Naive B cell (primary cell): Measurements from ENCODE around the gene GLB1L. TPM values are rescaled to one million over a fixed set of nuclear protein-coding genes. Genes with fewer than 3 reads are reported as not detected.

Experiments used
- ATAC-seq, 2 donors: fragments of 150-1000 bp; cut with Tn5 transposase; 2 replicates each; pipeline ENCODE4 v1.10.0; 2021; ENCODE audit warnings: low read depth in 2 of 2, mild to moderate bottlenecking in 2 of 2, moderate library complexity in 2 of 2
- DNase-seq: peaks from one replicate; pipeline ENCODE4 v3.0.0; 2022
- H3K27ac Mint-ChIP-seq, 6 donors: one replicate each; pipeline ENCODE4 v1.8.0; 2020 to 2022; ENCODE audit warnings: mild to moderate bottlenecking in 6 of 6, mixed read lengths in 6 of 6, moderate library complexity in 5 of 6, inconsistent platforms in 2 of 6
- H3K27me3 Mint-ChIP-seq, 3 donors: one replicate each; pipeline ENCODE4 v1.8.0; 2021 to 2022; ENCODE audit warnings: mixed read lengths in 3 of 3, mild to moderate bottlenecking in 1 of 3
- H3K36me3 Mint-ChIP-seq, 2 donors: one replicate each; pipeline ENCODE4 v1.8.0; 2020 to 2022; ENCODE audit warnings: mixed read lengths in 2 of 2, inconsistent platforms in 1 of 2, mild to moderate bottlenecking in 1 of 2
- H3K4me1 Mint-ChIP-seq, 3 donors: one replicate each; pipeline ENCODE4 v1.8.0; 2020 to 2022; ENCODE audit warnings: mixed read lengths in 3 of 3, inconsistent platforms in 1 of 3, mild to moderate bottlenecking in 1 of 3, moderate library complexity in 1 of 3
- H3K4me3 Mint-ChIP-seq, 8 donors: one replicate each; pipeline ENCODE4 v1.8.0; 2020 to 2022; ENCODE audit warnings: mild to moderate bottlenecking in 8 of 8, mixed read lengths in 8 of 8, moderate library complexity in 8 of 8, inconsistent platforms in 2 of 8
- H3K9me3 Mint-ChIP-seq, 7 donors: one replicate each; pipeline ENCODE4 v1.8.0; 2020 to 2022; ENCODE audit warnings: mixed read lengths in 7 of 7, mild to moderate bottlenecking in 5 of 7, inconsistent platforms in 2 of 7, moderate library complexity in 1 of 7
- polyA plus RNA-seq, 6 donors: library from polyadenylated mRNA; unstranded; fragments of 300-500 nt; fragmentation: Illumina TruSeq; gene quantifications; one replicate each; pipeline ENCODE4 v1.2.3, GENCODE V29; 2021; ENCODE audit warnings: low read depth in 6 of 6

Gene GLB1L
- polyA plus RNA-seq, 6 donors from 2014 or later: 0.24 to 1.5 (median 1.00) TPM; not detected in 1

- Mint-ChIP-seq H3K27ac (peak overlapping the region in 4 of 6 donors; percentile 16 to 78 (median 58)), H3K36me3 (peaks cover 5 to 18% of the 10 kb centered on the region in 2 donors), H3K4me1 (peaks cover 3 to 7% (median 6%) of the 10 kb centered on the region in 3 donors), H3K9me3 (no peaks in the 10 kb centered on the region), H3K27me3 (no peaks in the 10 kb centered on the region), H3K4me3 (no peak overlapping the region)
- ATAC-seq: peak; percentile 25 to 33
- DNase-seq: no peak
Measured at GRCh38 chr2:219286436-219287115, 41.3 kb upstream of the GLB1L start.

- Mint-ChIP-seq H3K4me3 (peak overlapping the region in 1 of 8 donors; percentile 12), H3K9me3 (no peaks in the 10 kb centered on the region), H3K27ac (peak overlapping the region in 4 of 6 donors; percentile 19 to 76 (median 68)), H3K27me3 (no peaks in the 10 kb centered on the region), H3K36me3 (peaks cover 5 to 18% of the 10 kb centered on the region in 2 donors), H3K4me1 (peaks cover 8 to 9% (median 9%) of the 10 kb centered on the region in 3 donors)
- DNase-seq (no peak), ATAC-seq (no peak)
Measured at GRCh38 chr2:219285894-219286425, 40.7 kb upstream of the GLB1L start.

GRCh38 chr2:219285373-219285735, 40.1 kb upstream of the GLB1L start:
- H3K27me3 Mint-ChIP-seq: no peaks in the 10 kb centered on the region
- ATAC-seq (no peak), DNase-seq (no peak)
- peaks cover 5 to 18% of the 10 kb centered on the region in 2 donors for H3K36me3 Mint-ChIP-seq
- peak overlapping the region in 3 of 6 donors; percentile 64 to 83 (median 72) for H3K27ac Mint-ChIP-seq
- H3K4me3 Mint-ChIP-seq: no peak overlapping the region
- peaks cover 15% of the 10 kb centered on the region in 3 donors for H3K4me1 Mint-ChIP-seq
- H3K9me3 Mint-ChIP-seq: no peaks in the 10 kb centered on the region

- peak overlapping the region in 1 of 6 donors; percentile 64 for H3K27ac Mint-ChIP-seq
- H3K36me3 Mint-ChIP-seq: peaks cover 5 to 18% of the 10 kb centered on the region in 2 donors
- no peak overlapping the region for H3K4me3 Mint-ChIP-seq
- H3K9me3 Mint-ChIP-seq: no peaks in the 10 kb centered on the region
- peaks cover 20 to 22% (median 21%) of the 10 kb centered on the region in 3 donors for H3K4me1 Mint-ChIP-seq
- ATAC-seq: no peak
- no peak for DNase-seq
- H3K27me3 Mint-ChIP-seq: no peaks in the 10 kb centered on the region
Measured at GRCh38 chr2:219284501-219285372, 39.5 kb upstream of the GLB1L start.

- ATAC-seq (no peak), DNase-seq (no peak)
- no peaks in the 10 kb centered on the region for H3K27me3 Mint-ChIP-seq
- peak overlapping the region in 2 of 8 donors; percentile 56 to 75 for H3K4me3 Mint-ChIP-seq
- peak overlapping the region; percentile 3 to 98 (median 76) for H3K27ac Mint-ChIP-seq
- peaks cover 5 to 18% of the 10 kb centered on the region in 2 donors for H3K36me3 Mint-ChIP-seq
- peaks cover 32 to 35% (median 33%) of the 10 kb centered on the region in 3 donors for H3K4me1 Mint-ChIP-seq
- no peaks in the 10 kb centered on the region for H3K9me3 Mint-ChIP-seq
Measured at GRCh38 chr2:219282943-219283581, 37.8 kb upstream of the GLB1L start.

GRCh38 chr2:219282375-219282774, 37.1 kb upstream of the GLB1L start:
- no peak for ATAC-seq
- Mint-ChIP-seq H3K27ac (peak overlapping the region in 4 of 6 donors; percentile 3 to 98 (median 66)), H3K9me3 (no peaks in the 10 kb centered on the region), H3K36me3 (peaks cover 5 to 18% of the 10 kb centered on the region in 2 donors), H3K4me3 (peak overlapping the region in 2 of 8 donors; percentile 8 to 94), H3K4me1 (peaks cover 39 to 42% (median 40%) of the 10 kb centered on the region in 3 donors), H3K27me3 (no peaks in the 10 kb centered on the region)
- DNase-seq: no peak

- ATAC-seq (no peak), DNase-seq (no peak)
- H3K4me1 Mint-ChIP-seq: peaks cover 42 to 45% (median 44%) of the 10 kb centered on the region in 3 donors
- peaks cover 5 to 18% of the 10 kb centered on the region in 2 donors for H3K36me3 Mint-ChIP-seq
- no peaks in the 10 kb centered on the region for H3K27me3 Mint-ChIP-seq
- peak overlapping the region in 1 of 8 donors; percentile 94 for H3K4me3 Mint-ChIP-seq
- no peaks in the 10 kb centered on the region for H3K9me3 Mint-ChIP-seq
- peak overlapping the region; percentile 6 to 100 (median 98) for H3K27ac Mint-ChIP-seq
Measured at GRCh38 chr2:219281588-219281987, 36.3 kb upstream of the GLB1L start.

- H3K27me3 Mint-ChIP-seq: no peaks in the 10 kb centered on the region
- H3K27ac Mint-ChIP-seq: peak overlapping the region; percentile 98 to 100 (median 100)
- peaks cover 39 to 44% (median 39%) of the 10 kb centered on the region in 3 donors for H3K4me1 Mint-ChIP-seq
- no peaks in the 10 kb centered on the region for H3K9me3 Mint-ChIP-seq
- H3K36me3 Mint-ChIP-seq: peaks cover 5 to 17% of the 10 kb centered on the region in 2 donors
- peak overlapping the region; percentile 83 to 96 (median 95) for H3K4me3 Mint-ChIP-seq
- DNase-seq: peak; percentile 45
- no peak for ATAC-seq
Measured at GRCh38 chr2:219280651-219281050, 35.4 kb upstream of the GLB1L start.

GRCh38 chr2:219279916-219280516, 34.8 kb upstream of the GLB1L start:
- Mint-ChIP-seq H3K36me3 (peaks cover 5 to 11% of the 10 kb centered on the region in 2 donors), H3K9me3 (no peaks in the 10 kb centered on the region), H3K27ac (peak overlapping the region; percentile 98 to 100 (median 100)), H3K27me3 (no peaks in the 10 kb centered on the region), H3K4me1 (peaks cover 36 to 44% (median 39%) of the 10 kb centered on the region in 3 donors), H3K4me3 (peak overlapping the region; percentile 83 to 96 (median 95))
- no peak for ATAC-seq
- no peak for DNase-seq

GRCh38 chr2:219279151-219279915, 34.1 kb upstream of the GLB1L start, which contains the start of gene DNAJB2:
DNAJB2 (plus strand) TSS chr2:219279366; CDS start chr2:219279834, 468 bp downstream.
- H3K4me1 Mint-ChIP-seq: peaks cover 36 to 44% (median 39%) of the 10 kb centered on the region in 3 donors
- no peaks in the 10 kb centered on the region for H3K9me3 Mint-ChIP-seq
- ATAC-seq: peak; percentile 73 to 76
- peak within 1 kb of the TSS; percentile 98 to 100 (median 100) for H3K27ac Mint-ChIP-seq
- H3K4me3 Mint-ChIP-seq: peak within 1 kb of the TSS; percentile 83 to 96 (median 95)
- peaks cover 5 to 10% of the 10 kb centered on the region in 2 donors for H3K36me3 Mint-ChIP-seq
- no peaks in the 10 kb centered on the region for H3K27me3 Mint-ChIP-seq
- DNase-seq: peak; percentile 100

- H3K9me3 Mint-ChIP-seq: no peaks in the 10 kb centered on the region
- peaks cover 36 to 44% (median 39%) of the 10 kb centered on the region in 3 donors for H3K4me1 Mint-ChIP-seq
- peak overlapping the region; percentile 98 to 100 (median 100) for H3K27ac Mint-ChIP-seq
- ATAC-seq: no peak
- DNase-seq: no peak
- peaks cover 5 to 10% of the 10 kb centered on the region in 2 donors for H3K36me3 Mint-ChIP-seq
- H3K4me3 Mint-ChIP-seq: peak overlapping the region; percentile 83 to 96 (median 94)
- H3K27me3 Mint-ChIP-seq: no peaks in the 10 kb centered on the region
Measured at GRCh38 chr2:219278655-219279150, 33.5 kb upstream of the GLB1L start.
